MCF 10A (cell line): ENCODE measurements around the gene POLN. TPM values are rescaled to one million over a fixed set of nuclear protein-coding genes. Genes with fewer than 3 reads are reported as not detected.

Experiments used
- BruUV-seq: library from RNA; stranded (reverse); fragments of 400-500 nt; replicated peaks from 2 replicates; lab custom pipeline; 2021; lab: Mats Ljungman, UMichigan
- CTCF ChIA-PET: fragments of 300-600 bp; sonication (Branson Sonifier 250); formaldehyde crosslinking; extraction: SDS; loops from one replicate; lab custom pipeline; 2021; ENCODE audit warnings: antibody characterized with exemption, inconsistent platforms; lab: Yijun Ruan, JAX
- POLR2A ChIA-PET: fragments of 300-600, 350-650 bp; sonication (Branson Sonifier 250); formaldehyde crosslinking; extraction: SDS; loops from one replicate; lab custom pipeline; 2020; ENCODE audit warnings: antibody characterized with exemption, inconsistent platforms; lab: Yijun Ruan, JAX
- DNase-seq: peaks from one replicate; pipeline ENCODE4 v3.0.0-alpha.2; 2018; ENCODE audit not compliant: unreplicated experiment
- H3K27ac Mint-ChIP-seq: one replicate; pipeline ENCODE4 v1.8.0; 2022; ENCODE audit warnings: mild to moderate bottlenecking, low read depth, mixed read lengths; ENCODE audit not compliant: unreplicated experiment
- H3K27me3 Mint-ChIP-seq: one replicate; pipeline ENCODE4 v1.8.0; 2022; ENCODE audit warnings: mixed read lengths; ENCODE audit not compliant: insufficient read depth, unreplicated experiment
- H3K36me3 Mint-ChIP-seq: one replicate; pipeline ENCODE4 v1.8.0; 2022; ENCODE audit warnings: mild to moderate bottlenecking, moderate library complexity, mixed read lengths; ENCODE audit not compliant: insufficient read depth, unreplicated experiment
- H3K4me1 Mint-ChIP-seq: one replicate; pipeline ENCODE4 v1.8.0; 2022; ENCODE audit warnings: mixed read lengths; ENCODE audit not compliant: insufficient read depth, unreplicated experiment
- H3K4me3 Mint-ChIP-seq: one replicate; pipeline ENCODE4 v1.8.0; 2022; ENCODE audit warnings: mild to moderate bottlenecking, moderate library complexity, mixed read lengths; ENCODE audit not compliant: unreplicated experiment
- H3K9me3 Mint-ChIP-seq: one replicate; pipeline ENCODE4 v1.8.0; 2022; ENCODE audit warnings: mixed read lengths; ENCODE audit not compliant: unreplicated experiment
- intact Hi-C: fragments of 100-400 bp; cut with micrococcal nuclease; formaldehyde crosslinking; loops from 2 replicates; pipeline ENCODE4 v1.14.1; 2022
- total RNA-seq: library from RNA; stranded (reverse); gene quantifications from 2 replicates; pipeline ENCODE4 v1.2.3, GENCODE V29; 2022
- TF ChIP-seq, protein P1 (sequence below): fragments of 200-600 bp; IDR thresholded peaks from one replicate; pipeline ENCODE4 v1.8.0; 2022; ENCODE audit warnings: antibody characterized with exemption, mild to moderate bottlenecking; ENCODE audit not compliant: unreplicated experiment

Gene POLN
- total RNA-seq, 1 experiment from 2014 or later = 3.1 TPM

DNA sequence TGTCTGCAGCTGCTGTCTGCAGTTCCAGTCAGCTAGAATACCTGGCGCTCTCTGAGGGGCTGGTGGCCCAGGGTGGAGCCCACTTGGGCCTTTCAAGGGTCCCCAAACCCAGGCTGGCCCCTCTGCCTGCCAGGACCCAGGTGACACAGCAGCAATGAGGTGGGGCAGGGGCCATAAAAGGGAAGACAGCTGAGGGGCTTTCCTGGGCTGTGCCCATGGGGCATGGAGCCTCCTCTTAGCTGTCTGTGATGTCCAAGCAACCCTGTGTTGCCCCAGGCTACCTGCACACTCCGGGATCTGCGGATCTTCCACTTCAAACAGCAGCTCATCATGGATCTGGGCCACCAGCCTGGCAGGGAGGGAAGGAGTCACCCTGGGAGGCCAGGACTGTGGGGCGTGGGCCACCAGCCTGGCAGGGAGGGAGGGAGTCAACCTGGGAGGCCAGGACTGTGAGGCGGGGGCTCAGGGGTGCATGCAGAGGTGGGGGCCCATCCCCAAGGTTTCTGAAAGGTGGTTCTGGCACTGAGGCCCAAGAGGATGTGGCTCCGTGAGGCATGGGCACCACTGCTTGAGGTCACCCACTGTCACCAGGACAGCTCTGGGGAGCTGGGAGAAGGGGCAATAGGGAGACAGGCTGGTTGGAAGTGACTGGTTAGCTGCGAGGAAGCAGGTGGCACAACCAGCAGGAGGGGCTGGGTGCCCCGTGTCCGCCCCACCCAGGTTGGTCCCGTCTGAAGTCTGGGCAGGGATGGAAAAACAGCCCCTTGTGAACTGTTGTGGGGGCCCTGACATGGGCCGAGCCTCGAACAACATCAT lies 166.5 kb downstream of the POLN start:
- Mint-ChIP-seq H3K36me3 (no peaks in the 10 kb centered on the region), H3K9me3 (no peaks in the 10 kb centered on the region), H3K27me3 (no peaks in the 10 kb centered on the region), H3K4me3 (no peak overlapping the region), H3K27ac (no peak overlapping the region), H3K4me1 (no peaks in the 10 kb centered on the region)
- ChIA-PET POLR2A (no interaction called here), CTCF (no interaction called here)
- TF ChIP-seq, protein P1, sequence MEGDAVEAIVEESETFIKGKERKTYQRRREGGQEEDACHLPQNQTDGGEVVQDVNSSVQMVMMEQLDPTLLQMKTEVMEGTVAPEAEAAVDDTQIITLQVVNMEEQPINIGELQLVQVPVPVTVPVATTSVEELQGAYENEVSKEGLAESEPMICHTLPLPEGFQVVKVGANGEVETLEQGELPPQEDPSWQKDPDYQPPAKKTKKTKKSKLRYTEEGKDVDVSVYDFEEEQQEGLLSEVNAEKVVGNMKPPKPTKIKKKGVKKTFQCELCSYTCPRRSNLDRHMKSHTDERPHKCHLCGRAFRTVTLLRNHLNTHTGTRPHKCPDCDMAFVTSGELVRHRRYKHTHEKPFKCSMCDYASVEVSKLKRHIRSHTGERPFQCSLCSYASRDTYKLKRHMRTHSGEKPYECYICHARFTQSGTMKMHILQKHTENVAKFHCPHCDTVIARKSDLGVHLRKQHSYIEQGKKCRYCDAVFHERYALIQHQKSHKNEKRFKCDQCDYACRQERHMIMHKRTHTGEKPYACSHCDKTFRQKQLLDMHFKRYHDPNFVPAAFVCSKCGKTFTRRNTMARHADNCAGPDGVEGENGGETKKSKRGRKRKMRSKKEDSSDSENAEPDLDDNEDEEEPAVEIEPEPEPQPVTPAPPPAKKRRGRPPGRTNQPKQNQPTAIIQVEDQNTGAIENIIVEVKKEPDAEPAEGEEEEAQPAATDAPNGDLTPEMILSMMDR = no peak
- BruUV-seq = no TSS peak
- intact Hi-C loops = no loop called here
- DNase-seq = no peak

DNA sequence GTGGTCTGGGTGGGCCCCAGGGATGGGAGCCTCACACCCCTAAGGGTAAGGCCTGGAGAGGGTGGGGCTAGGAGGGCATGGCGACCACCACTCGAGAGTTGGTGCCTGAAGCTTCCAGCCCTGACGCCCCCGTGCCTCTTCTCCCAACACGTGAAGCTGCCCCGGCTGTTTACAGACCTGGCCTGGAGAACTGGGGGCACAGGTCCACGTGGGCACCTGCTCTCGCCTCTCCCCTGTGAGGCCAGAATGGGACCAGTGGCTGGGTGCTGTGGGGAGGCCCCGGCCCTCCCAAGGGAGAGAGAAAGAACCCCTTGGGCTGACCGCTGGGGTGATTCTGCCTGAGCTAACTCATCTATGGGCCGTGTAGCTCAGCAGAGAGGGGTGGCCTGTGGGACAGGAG lies 167.3 kb downstream of the POLN start:
- BruUV-seq = no TSS peak
- Mint-ChIP-seq H3K4me3 (no peak overlapping the region), H3K9me3 (no peaks in the 10 kb centered on the region), H3K27ac (no peak overlapping the region), H3K27me3 (no peaks in the 10 kb centered on the region), H3K36me3 (no peaks in the 10 kb centered on the region), H3K4me1 (no peaks in the 10 kb centered on the region)
- POLR2A ChIA-PET = no interaction called here
- intact Hi-C loops = no loop called here
- CTCF ChIA-PET = no interaction called here
- TF ChIP-seq, protein P1 = no peak
- DNase-seq = no peak

DNA sequence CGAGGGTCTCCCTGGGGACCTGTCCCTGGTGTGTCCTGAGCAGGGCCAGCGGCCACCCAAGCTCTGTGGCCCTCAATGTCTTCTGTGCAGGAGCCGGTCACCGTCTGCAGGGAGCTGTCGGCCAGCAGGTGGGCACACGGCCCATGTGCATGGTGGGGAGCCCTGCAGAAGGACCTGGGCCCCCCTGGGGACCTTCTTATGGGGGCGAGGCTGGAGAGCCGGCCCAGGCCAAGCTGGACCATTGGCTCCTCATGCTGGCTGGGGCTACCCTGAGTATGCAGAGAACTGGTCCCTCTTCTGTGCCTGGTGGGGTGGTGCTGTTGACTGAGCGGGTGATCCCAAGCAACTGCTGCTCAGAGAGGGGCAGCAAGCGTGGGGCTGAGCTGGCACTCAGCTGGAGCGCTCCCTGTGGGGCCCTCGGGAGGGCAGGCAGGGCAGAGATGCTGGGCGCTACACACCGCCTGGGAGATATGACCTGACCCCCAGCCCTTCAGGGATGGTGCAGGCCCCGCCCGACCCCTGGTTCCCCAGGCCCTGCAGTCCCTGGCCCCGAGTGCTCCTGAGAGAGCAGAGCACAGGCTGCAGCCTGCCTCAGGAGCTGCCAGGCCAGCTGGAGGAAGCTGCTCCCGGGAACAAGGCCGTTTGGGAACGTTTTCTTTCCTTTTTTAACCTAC lies 168.0 kb downstream of the POLN start:
- BruUV-seq = no TSS peak
- Mint-ChIP-seq H3K9me3 (no peaks in the 10 kb centered on the region), H3K27ac (no peak overlapping the region), H3K4me3 (no peak overlapping the region), H3K36me3 (no peaks in the 10 kb centered on the region), H3K4me1 (no peaks in the 10 kb centered on the region), H3K27me3 (no peaks in the 10 kb centered on the region)
- TF ChIP-seq, protein P1 = no peak
- DNase-seq = no peak
- intact Hi-C loops = no loop called here
- ChIA-PET POLR2A (no interaction called here), CTCF (no interaction called here)

DNA sequence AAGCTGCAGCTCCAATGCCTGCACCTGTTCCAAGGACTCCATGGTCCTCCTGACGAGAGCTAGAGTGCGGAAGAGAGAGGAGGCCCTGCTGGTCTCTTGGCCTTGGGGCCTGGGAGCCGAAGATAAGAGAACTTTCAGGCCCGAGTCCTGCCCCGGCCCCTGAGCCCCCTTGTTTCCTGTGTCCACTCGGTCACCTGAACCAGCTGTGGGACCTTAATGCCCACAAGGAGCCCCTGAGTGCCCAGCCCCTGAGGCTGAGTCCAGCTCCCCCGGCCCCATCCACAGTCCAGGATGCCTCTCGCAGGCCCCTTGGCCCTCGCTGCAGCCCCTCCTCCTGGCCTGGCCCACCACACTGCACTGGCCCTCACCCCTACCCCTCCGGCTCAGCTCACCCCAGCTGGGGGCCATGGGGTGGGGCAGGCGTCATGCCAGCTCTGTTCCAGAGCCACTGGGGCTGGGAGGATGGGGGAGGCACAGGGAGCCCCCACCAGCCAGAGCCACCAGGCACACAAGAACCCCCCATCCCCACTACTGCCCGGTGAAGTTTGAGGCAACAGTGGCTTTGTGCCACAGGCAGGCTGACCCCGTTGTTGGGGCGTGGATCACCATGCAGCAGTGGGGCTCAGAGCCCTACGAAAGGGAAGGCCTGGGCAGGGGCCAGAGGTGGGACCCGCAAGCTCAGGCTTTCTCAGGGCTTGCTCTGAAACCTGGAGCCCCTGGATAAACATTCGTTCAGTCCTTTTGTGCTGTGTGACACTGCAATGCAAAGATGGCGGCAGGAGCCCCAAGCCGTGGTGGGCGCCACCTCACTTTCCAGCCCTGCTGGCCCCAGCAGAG lies 168.7 kb downstream of the POLN start:
- H3K27me3 Mint-ChIP-seq = no peaks in the 10 kb centered on the region
- H3K9me3 Mint-ChIP-seq = no peaks in the 10 kb centered on the region
- no peak overlapping the region for H3K4me3 Mint-ChIP-seq
- H3K36me3 Mint-ChIP-seq = no peaks in the 10 kb centered on the region
- no TSS peak for BruUV-seq
- H3K27ac Mint-ChIP-seq = no peak overlapping the region
- DNase-seq = no peak
- TF ChIP-seq, protein P1 = no peak
- intact Hi-C loops = no loop called here
- H3K4me1 Mint-ChIP-seq = no peaks in the 10 kb centered on the region
- CTCF ChIA-PET = no interaction called here
- POLR2A ChIA-PET = no interaction called here
